ENCODE results near the gene CTXN1.

DNA sequence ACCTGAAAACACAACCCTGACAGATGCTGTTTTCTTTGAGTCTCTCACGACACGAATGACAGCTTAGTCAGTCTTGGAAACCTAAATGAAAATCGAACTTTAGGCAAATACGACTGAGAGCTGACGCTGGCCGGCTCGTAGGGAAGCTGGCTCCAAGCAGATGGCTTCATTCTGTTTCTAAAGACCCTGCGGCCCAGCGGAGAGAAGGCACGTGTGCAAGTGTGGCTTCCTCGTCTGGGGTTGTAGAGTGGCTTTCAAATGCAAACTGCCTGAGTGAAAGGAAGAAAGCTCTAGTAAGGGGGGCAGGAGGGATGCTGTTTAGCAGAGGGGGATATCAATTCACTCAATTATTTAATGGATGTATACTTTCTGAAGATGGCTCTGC, 43.6 kb upstream of the CTXN1 start:
- TF ChIP-seq, protein P1, sequence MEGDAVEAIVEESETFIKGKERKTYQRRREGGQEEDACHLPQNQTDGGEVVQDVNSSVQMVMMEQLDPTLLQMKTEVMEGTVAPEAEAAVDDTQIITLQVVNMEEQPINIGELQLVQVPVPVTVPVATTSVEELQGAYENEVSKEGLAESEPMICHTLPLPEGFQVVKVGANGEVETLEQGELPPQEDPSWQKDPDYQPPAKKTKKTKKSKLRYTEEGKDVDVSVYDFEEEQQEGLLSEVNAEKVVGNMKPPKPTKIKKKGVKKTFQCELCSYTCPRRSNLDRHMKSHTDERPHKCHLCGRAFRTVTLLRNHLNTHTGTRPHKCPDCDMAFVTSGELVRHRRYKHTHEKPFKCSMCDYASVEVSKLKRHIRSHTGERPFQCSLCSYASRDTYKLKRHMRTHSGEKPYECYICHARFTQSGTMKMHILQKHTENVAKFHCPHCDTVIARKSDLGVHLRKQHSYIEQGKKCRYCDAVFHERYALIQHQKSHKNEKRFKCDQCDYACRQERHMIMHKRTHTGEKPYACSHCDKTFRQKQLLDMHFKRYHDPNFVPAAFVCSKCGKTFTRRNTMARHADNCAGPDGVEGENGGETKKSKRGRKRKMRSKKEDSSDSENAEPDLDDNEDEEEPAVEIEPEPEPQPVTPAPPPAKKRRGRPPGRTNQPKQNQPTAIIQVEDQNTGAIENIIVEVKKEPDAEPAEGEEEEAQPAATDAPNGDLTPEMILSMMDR (IDR thresholded peaks at IDR 0.05) = no peak
- no peak for TF ChIP-seq POLR2AphosphoS5 (IDR thresholded peaks at IDR 0.05)
- TF ChIP-seq EP300 (IDR thresholded peaks at IDR 0.05) = no peak

Data from gastroesophageal sphincter (tissue), 3 donors.